ENCODE data around the gene CNTF. TPM values are rescaled to one million over a fixed set of nuclear protein-coding genes. Genes with fewer than 3 reads are reported as not detected.
"Not testable (repeated sequence)": the region's sequence is repeated elsewhere in the genome, so short reads cannot be mapped to it uniquely, and the experiment has no call there.

CNTF gene, protein sequence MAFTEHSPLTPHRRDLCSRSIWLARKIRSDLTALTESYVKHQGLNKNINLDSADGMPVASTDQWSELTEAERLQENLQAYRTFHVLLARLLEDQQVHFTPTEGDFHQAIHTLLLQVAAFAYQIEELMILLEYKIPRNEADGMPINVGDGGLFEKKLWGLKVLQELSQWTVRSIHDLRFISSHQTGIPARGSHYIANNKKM
- 3.7 and 4.4 TPM in 2 replicates for total RNA-seq
- long read RNA-seq = 0 reads

DNA sequence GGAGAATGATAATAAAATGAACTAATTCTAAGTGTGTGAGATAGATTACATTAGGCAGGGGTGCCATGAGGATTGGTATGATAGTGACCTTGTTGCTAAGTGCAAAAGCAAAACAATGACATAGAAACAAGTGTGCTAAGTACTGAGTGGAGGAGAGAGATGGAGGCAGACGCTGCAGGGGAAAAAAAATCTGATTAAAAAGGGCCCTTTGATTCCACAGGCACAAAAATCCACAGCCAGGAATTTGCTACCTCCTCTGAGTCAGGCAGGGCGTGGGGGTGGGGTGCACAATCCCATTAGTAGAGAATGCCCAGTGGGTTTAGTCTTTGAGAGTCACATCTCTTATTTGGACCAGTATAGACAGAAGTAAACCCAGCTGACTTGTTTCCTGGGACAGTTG, at the start of gene CNTF:
TSS of gene CNTF (plus strand) at position 322 of the 400 bp plus-strand sequence. CDS start 88 bp downstream, outside the sequence.
- Mint-ChIP-seq H3K4me3 (no peak within 1 kb of the TSS), H3K27ac (ENCODE audit: unreplicated experiment) (peak within 1 kb of the TSS; percentile 58), H3K27me3 (ENCODE audit: low read depth) (no peaks in the 10 kb centered on the region), H3K9me3 (no peaks in the 10 kb centered on the region), H3K36me3 (ENCODE audit: low read depth) (peaks cover 23% of the 10 kb centered on the region), H3K4me1 (no peaks in the 10 kb centered on the region)
- TF ChIP-seq, protein P1, sequence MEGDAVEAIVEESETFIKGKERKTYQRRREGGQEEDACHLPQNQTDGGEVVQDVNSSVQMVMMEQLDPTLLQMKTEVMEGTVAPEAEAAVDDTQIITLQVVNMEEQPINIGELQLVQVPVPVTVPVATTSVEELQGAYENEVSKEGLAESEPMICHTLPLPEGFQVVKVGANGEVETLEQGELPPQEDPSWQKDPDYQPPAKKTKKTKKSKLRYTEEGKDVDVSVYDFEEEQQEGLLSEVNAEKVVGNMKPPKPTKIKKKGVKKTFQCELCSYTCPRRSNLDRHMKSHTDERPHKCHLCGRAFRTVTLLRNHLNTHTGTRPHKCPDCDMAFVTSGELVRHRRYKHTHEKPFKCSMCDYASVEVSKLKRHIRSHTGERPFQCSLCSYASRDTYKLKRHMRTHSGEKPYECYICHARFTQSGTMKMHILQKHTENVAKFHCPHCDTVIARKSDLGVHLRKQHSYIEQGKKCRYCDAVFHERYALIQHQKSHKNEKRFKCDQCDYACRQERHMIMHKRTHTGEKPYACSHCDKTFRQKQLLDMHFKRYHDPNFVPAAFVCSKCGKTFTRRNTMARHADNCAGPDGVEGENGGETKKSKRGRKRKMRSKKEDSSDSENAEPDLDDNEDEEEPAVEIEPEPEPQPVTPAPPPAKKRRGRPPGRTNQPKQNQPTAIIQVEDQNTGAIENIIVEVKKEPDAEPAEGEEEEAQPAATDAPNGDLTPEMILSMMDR (conservative IDR thresholded peaks at IDR 0.05) = no peak
- DNase-seq (ENCODE audit: low read depth, low spot score) = no peak

DNA sequence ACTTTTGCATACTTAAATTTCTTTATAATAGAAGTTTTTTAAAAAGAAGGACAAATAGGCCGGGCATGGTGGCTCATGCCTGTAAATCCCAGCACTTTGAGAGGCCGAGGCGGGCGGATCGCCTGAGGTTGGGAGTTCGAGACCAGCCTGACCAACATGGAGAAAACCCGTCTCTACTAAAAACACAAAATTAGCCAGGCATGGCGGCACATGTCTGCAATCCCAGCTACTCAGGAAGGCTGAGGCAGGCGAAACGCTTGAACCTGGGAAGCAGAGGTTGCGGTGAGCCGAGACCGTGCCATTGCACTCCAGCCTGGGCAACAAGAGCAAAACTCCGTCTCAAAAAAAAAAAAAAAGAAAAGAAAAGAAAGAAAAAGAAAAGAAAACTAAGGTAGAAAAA, 49.6 kb upstream of the CNTF start:
- not testable (repeated sequence) for H3K36me3 Mint-ChIP-seq (ENCODE audit: low read depth); H3K4me1 Mint-ChIP-seq; H3K4me3 Mint-ChIP-seq

DNA sequence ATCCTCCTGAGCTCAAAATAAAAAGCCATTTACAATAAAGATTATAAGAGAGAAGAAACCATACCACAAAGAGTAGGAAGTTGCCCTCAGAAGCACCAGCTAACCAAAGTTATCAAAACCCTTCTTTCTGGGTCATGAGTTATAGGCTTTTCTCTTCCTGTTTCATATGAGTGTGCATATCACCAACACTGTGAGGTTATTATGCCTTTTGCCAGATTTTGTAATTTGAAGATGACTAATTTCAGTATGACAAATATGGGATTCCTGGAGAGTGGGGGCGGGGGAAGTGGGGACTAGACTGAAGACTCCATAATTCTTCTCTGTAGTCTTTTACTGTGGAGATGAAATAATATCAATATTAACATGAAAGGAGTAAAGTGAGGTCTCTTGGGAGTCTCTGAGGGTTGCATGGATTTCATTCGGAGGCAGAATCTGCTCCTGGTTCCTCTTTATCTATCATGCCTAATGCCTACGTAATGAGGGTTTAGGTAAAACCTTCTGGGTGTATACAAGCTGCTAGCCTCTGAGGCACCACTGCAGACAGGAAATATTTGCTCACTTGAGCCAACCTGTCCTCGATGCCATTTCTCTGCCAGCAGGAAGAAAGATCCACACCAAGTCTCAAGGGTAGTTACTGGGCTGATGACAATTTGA, 48.9 kb upstream of the CNTF start:
- DNase-seq (ENCODE audit: low read depth, low spot score) = no peak
- Mint-ChIP-seq H3K4me1 (peaks cover 14% of the 10 kb centered on the region), H3K27me3 (ENCODE audit: low read depth) (no peaks in the 10 kb centered on the region), H3K4me3 (no peak overlapping the region), H3K36me3 (ENCODE audit: low read depth) (no peaks in the 10 kb centered on the region), H3K27ac (ENCODE audit: unreplicated experiment) (no peak overlapping the region), H3K9me3 (no peaks in the 10 kb centered on the region)
- TF ChIP-seq, protein P1 (conservative IDR thresholded peaks at IDR 0.05) = no peak

More for the DNA sequence above, 49.6 kb upstream of the CNTF start:
- not testable (repeated sequence) for H3K9me3 Mint-ChIP-seq; H3K27me3 Mint-ChIP-seq (ENCODE audit: low read depth); DNase-seq (ENCODE audit: low read depth, low spot score); H3K27ac Mint-ChIP-seq (ENCODE audit: unreplicated experiment)

DNA sequence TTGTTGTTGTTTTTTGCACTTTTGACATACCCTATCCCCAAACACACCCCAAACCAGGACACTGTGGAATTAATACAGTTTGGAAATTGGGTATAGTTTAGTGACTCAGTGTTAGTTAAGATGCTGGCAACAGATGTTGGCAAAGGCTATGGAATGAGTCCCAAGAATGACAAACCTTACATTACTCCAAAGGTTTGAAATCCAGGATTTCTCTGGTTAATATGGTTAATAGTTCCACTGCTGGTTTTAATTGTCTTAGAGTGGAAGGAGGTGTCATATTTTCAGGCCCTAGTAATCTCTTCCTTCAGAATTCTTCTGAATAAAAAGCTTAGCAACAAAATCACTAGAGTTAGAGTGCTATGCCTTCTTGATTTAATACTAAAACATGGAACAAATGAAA, 47.6 kb upstream of the CNTF start:
- peaks cover 3% of the 10 kb centered on the region for H3K27me3 Mint-ChIP-seq (ENCODE audit: low read depth)
- no peaks in the 10 kb centered on the region for H3K36me3 Mint-ChIP-seq (ENCODE audit: low read depth)
- no peak for DNase-seq (ENCODE audit: low read depth, low spot score)
- no peak overlapping the region for H3K27ac Mint-ChIP-seq (ENCODE audit: unreplicated experiment)
- no peaks in the 10 kb centered on the region for H3K9me3 Mint-ChIP-seq
- H3K4me3 Mint-ChIP-seq = peak overlapping the region; percentile 17
- TF ChIP-seq, protein P1 (conservative IDR thresholded peaks at IDR 0.05) = no peak
- H3K4me1 Mint-ChIP-seq = peaks cover 18% of the 10 kb centered on the region

DNA sequence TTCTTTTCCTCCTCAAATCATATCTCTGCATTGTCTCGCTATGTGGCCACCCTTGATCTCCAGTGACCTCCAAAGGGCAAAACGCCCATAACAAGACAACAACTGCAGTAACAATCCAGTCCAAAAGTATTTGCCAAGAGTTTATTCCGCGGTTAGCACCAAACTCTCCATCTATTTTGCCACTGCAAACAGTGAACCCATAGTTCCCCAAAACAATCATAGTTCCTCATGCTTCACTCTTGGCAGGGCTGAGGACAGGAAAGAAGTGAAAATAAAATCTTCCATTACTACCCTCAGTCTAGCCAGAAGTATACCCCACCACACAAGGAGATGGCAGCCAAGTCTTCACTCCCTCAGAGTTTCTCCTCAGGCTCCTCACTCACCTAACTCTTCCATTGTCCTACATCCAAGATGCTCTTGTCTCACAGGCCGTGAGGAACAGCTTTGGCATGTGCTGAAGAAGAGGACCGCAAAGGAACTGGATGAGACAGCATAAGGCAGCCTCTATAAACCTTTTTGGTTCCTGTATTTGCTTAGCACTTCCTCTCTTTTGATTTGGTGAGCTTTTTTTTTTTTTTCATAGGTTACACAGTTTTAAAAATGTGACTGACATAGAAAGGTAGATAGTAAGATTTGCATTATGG, 47.0 kb upstream of the CNTF start, which contains the start of gene LPXN:
TSS of gene LPXN (minus strand) at position 480 of the 644 bp plus-strand sequence. CDS start at position 396, 84 bp downstream.
- Mint-ChIP-seq H3K4me3 (peak within 1 kb of the TSS; percentile 100), H3K4me1 (peaks cover 23% of the 10 kb centered on the region), H3K36me3 (ENCODE audit: low read depth) (no peaks in the 10 kb centered on the region), H3K9me3 (no peaks in the 10 kb centered on the region), H3K27ac (ENCODE audit: unreplicated experiment) (no peak within 1 kb of the TSS), H3K27me3 (ENCODE audit: low read depth) (peaks cover 3% of the 10 kb centered on the region)
- TF ChIP-seq, protein P1 (conservative IDR thresholded peaks at IDR 0.05) = no peak
- DNase-seq (ENCODE audit: low read depth, low spot score) = no peak
